HG03139 (cell line): ENCODE results near the gene CAPN2.

ENCODE experiments used
- ATAC-seq: cut with Tn5 transposase; IDR thresholded peaks from one replicate; pipeline ENCODE4 v1.9.1; 2021; ENCODE audit not compliant: unreplicated experiment

CAPN2 gene

DNA sequence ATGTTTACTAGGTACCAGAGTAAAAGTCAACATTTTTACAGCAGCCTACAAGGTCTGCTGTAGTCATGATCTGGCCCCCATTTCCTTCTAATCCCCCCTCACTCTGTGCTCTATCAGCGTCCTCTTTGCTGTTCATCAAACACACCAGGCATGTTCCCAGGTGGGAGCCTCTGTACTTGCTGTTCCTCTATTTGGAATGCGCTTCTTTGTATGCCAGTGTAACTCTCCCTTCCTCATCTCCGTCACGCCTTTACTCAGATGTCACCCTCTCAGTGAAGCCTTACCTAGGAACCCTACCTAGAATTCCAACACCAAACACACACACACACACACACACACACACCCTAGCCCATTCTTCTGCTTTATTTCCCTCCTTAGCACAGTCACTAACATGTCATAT, 112.4 kb downstream of the CAPN2 start:
- no peak for ATAC-seq
